Measurements from ENCODE around the gene MYRF.
A peak's percentile ranks its signal among the peaks of the same experiment; 100 is the strongest.

The MYRF gene

GRCh38 chr11:61742391-61742790, 10.0 kb upstream of the MYRF start:
- peak; percentile 28 for DNase-seq

GRCh38 chr11:61743486-61744095, 8.8 kb upstream of the MYRF start:
- no peak for DNase-seq

GRCh38 chr11:61744181-61744580, 8.3 kb upstream of the MYRF start:
- no peak for DNase-seq

GRCh38 chr11:61744609-61745156, 7.8 kb upstream of the MYRF start:
- DNase-seq: no peak

- no peak for DNase-seq
Measured at GRCh38 chr11:61745781-61746441, 6.5 kb upstream of the MYRF start.

GRCh38 chr11:61746442-61747191, 5.8 kb upstream of the MYRF start:
- no peak for DNase-seq

GRCh38 chr11:61747192-61747966, 5.1 kb upstream of the MYRF start:
- DNase-seq: peak; percentile 25

- DNase-seq: no peak
Measured at GRCh38 chr11:61747967-61748285, 4.5 kb upstream of the MYRF start.

- DNase-seq: no peak
Measured at GRCh38 chr11:61749591-61750217, 2.7 kb upstream of the MYRF start.

GRCh38 chr11:61750631-61751273, 1.7 kb upstream of the MYRF start:
- DNase-seq: no peak

GRCh38 chr11:61751384-61751783, 1.1 kb upstream of the MYRF start:
- DNase-seq: no peak

GRCh38 chr11:61752925-61753521, 587 bp downstream of the MYRF start:
- no peak for DNase-seq

GRCh38 chr11:61753672-61754071, 1.2 kb downstream of the MYRF start:
- no peak for DNase-seq

GRCh38 chr11:61754534-61755482, 2.4 kb downstream of the MYRF start:
- no peak for DNase-seq

- DNase-seq: no peak
Measured at GRCh38 chr11:61756147-61756451, 3.7 kb downstream of the MYRF start.

- no peak for DNase-seq
Measured at GRCh38 chr11:61756452-61757212, 4.2 kb downstream of the MYRF start.

GRCh38 chr11:61757213-61757862, 4.9 kb downstream of the MYRF start:
- DNase-seq: no peak

GRCh38 chr11:61760946-61761345, 8.5 kb downstream of the MYRF start:
- no peak for DNase-seq

GRCh38 chr11:61761440-61762222, 9.2 kb downstream of the MYRF start:
- no peak for DNase-seq
